NOMO-1 (cell line): ENCODE measurements around the gene CCDC63.

Experiments used
- DNase-seq, 2 experiments: peaks; one replicate each; lab custom pipeline; 2025; ENCODE audit not compliant: unreplicated experiment in 2 of 2; lab: John Stamatoyannopoulos, UW

Gene CCDC63

DNA sequence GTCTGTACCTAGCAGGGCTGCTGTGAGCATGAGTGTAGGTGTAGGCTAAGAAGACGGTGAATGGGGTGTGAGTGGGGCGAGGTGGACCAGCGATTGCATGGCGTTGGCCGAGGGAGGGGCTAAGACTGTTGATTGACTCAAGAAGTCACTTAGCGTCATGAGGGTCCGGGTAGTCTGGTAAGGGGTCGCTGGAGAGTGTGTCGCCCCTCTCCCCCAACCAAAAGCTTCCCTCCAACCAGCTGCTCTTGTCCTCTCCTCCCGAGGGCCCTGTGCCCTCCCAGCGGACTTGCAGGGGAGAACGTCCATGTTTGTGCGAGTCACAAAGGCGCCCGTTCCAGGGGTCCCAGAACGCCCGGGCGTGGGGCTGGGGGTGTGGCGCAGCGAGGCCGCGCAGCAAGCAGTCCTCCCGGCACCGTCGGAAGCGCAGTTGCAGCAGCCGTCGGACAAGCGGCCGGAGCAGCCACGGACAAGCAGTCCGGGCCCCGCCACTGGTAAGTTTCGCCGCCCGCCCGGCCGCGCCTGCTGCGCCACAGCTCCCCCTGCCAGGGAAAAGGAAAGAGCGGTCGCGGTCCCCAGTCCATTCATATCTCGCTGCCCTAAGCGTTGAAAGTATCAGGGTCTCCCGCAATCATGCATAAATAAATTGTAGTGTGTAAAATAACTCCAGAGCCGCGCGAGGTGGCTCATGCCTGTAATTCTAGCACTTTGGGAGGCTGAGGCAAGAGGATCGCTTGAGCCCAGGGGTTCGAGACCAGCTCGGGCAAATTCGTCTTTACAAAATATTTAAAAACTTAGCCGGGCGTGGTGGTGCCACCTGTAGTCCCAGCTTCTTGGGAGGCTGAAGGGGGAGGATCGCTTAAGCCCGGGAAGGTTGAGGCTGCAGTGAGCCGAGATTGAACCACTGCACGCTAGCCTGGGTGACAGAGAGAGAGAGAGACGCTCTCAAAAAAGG, at the start of gene CCDC63:
Gene CCDC63, plus strand, starts transcription at position 373 of the 952 bp plus-strand sequence. CDS start 5,968 bp downstream, outside the sequence.
- peak; percentile 28 to 35 for DNase-seq

- DNase-seq: no peak
Measured at GRCh38 chr12:110798461-110798860, 48.3 kb upstream of the CCDC63 start.

GRCh38 chr12:110802489-110802888, 44.3 kb upstream of the CCDC63 start:
- DNase-seq: no peak

- no peak for DNase-seq
Measured at GRCh38 chr12:110804406-110804805, 42.4 kb upstream of the CCDC63 start.

GRCh38 chr12:110807640-110808039, 39.1 kb upstream of the CCDC63 start:
- DNase-seq: no peak

DNA sequence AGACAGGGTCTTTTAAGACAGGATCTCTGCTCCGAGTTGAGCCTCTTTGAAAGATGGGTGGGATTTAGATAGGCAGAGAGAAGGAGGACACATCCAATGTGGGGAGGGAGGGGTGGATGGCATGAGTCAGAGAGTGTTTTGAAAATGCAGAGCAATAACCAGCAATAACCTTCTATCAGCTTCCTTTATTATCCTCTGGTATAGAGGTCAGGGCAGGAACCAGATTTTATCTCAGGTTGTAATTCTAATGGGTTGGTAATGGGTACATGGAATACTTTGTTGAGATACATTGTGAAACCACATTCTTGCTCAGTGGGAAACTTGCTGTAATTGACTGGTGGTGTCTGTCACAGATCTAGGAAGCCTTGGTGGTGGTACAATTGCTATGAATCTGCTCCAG, 37.6 kb upstream of the CCDC63 start:
- DNase-seq: no peak

GRCh38 chr12:110811972-110812371, 34.8 kb upstream of the CCDC63 start:
- DNase-seq: no peak

DNA sequence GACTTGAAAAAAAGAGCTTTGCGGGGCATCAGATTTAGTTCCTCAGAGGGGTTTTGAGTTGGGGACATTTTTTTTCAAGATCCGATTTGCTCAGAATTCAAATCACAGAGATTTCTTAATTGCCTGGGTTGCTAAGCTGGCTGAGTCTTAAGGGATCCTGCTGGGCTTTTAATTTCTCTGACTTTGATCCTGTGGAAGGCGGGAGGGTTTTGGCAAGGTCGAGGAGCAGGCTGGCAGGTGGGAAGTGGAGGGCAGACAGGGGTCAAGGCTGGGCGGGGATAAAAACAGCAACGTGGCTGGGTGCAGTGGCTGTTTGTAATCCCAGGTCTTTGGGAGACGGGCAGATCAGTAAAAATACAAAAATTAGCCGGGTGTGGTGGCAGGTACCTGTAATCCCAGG, 33.5 kb upstream of the CCDC63 start:
- DNase-seq: no peak

DNA sequence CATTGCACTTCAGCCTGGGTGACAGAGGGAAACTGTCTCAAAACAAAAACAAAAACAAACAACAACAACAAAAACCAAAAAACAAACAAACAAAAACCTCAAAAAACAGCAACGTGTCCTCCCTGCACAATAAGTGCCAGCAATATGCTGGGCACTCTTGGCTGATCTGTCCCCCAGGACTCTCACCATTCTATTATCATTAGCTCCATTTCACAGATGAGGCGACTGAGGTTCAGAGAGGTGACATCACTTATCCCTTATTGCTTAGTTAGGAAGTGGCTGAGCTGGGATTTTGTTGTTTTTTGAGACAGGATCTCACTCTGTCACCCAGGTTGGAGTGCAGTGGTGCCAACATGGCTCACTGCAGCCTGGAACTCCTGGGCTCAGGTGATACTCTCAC, 33.0 kb upstream of the CCDC63 start:
- DNase-seq: no peak

DNA sequence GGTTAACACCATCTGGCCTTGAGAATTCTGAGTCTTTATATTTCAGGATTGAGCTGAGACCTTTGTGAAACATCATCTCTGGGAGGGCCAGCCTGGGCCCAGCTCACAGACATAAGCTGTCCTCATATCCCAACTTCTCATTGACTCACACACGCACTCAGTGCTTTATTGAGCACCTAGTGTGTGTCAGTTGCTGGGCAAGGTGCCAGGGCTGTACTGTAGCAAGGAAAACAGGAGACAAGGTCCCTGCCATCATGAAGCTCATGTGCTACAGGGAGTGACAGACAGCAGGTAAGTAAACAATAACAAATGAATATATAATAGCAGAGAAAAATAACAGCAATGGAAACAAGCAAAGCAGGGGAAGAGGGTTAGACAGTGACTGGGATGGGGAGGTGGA, 30.5 kb upstream of the CCDC63 start:
- no peak for DNase-seq

DNA sequence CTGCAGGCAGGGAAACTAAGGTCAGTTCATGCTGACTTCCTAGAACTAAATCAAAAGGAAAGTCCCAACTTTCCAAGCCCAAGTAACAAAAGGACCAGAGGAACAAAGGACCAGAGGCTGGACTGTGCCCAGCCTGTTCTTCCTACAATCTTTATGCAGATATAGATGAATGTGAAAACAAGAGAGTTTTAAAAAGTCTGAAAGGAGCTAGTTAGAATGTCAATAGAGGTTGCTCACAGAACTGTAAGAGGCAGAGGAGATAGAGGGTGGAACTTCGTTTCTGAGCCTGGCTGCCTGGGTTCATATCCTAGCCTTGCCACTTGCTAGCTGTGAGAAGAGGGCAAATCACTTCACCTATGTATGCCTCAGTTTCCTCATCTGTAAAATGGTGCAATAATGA, 30.0 kb upstream of the CCDC63 start:
- no peak for DNase-seq

- DNase-seq: no peak
Measured at GRCh38 chr12:110818511-110818910, 28.3 kb upstream of the CCDC63 start.

DNA sequence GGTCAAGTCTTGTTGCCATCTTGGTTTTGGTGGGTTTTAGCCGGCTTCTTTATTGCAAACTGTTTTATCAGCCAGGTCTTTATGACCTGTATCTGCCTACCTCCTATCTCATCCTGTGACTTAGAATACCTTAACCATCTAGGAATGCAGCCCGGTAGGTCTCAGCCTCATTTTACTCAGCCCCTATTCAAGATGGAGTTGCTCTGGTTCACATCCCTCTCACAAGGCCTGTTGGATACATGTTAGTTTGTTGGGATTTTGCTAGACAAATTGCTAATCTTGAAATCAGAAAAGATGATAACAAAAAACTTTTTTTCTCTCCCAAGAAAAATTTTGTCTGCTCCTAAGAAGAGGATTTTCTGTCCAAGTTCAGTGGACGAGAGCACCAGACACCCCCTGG, 27.6 kb upstream of the CCDC63 start:
- DNase-seq: no peak

GRCh38 chr12:110819646-110820045, 27.1 kb upstream of the CCDC63 start:
- DNase-seq: no peak

GRCh38 chr12:110821917-110822316, 24.9 kb upstream of the CCDC63 start:
- DNase-seq: no peak

GRCh38 chr12:110822821-110823415, 23.9 kb upstream of the CCDC63 start:
- DNase-seq: no peak

GRCh38 chr12:110824342-110824741, 22.4 kb upstream of the CCDC63 start:
- no peak for DNase-seq

- no peak for DNase-seq
Measured at GRCh38 chr12:110825530-110825929, 21.3 kb upstream of the CCDC63 start.

DNA sequence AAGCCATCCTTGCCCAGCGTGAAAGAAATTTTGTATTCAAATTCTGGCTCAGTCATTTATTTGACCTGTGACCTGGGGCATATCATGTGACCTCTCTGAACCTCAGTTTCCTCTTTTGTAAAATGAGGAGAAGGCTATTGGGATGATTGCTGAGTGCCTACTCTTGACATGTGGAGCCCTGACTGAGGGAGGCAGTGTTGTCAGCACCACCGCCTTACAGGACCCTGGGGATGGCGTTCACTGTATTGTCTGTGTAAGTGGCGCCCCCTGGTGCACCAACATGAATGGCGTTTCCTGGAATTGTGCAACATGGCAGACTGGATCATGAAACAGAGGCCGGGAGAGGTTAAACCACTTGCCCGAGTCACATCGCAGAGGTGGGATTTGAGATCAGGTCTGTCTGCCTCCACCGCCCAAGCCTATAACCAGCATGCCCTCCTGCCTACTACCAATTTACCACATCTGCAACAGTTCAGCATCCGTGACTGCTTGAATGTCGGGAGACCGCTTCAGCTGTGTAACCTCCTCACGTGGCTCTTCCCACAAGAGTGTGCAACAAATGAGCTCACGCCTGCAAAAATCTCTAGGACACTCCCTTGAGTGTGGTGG, 20.1 kb upstream of the CCDC63 start:
- peak; percentile 72 to 87 for DNase-seq

DNA sequence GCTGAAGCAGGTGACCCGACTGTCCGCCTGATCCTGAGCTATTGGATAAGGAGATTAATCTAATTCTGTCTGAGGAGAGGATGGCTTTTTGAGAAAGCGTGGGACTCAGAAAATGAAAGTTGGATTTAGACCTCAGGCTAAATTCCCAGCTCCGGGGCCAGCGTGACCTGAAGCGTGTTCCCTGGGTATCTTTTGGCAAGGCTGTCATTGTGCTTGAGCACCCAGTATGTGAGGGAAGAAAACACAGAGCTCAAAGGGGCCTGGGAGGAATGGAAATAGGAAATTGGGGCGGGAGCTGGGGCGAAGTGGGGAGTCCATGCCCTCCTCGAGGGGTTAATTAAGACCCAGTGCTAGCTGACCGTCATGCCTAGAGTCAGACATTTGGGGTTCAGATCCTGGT, 17.5 kb upstream of the CCDC63 start:
- DNase-seq: no peak

GRCh38 chr12:110836291-110836690, 10.5 kb upstream of the CCDC63 start:
- no peak for DNase-seq

DNA sequence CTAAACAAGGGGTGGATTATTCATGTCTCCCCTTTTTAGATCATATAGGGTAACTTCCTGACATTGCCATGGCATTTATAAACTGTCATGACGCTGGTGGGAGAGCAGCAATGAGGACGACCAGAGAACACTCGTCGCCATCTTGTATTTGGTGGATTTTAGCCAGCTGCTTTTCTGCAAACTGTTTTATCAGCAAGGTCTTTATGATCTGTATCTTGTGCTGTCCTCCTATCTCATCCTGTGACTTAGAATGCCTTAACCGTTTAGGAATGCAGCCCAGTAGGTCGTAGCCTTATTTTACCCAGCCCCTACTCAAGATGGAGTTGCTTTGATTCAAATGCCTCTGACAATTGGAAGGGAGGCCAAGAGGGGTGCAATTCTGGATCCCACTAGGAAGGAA, 5.8 kb upstream of the CCDC63 start:
- no peak for DNase-seq
